Caco-2 (cell line): ENCODE results near the gene DGCR6. TPM values are rescaled to one million over a fixed set of nuclear protein-coding genes. Genes with fewer than 3 reads are reported as not detected.
"Not testable (repeated sequence)": the region's sequence is repeated elsewhere in the genome, so short reads cannot be mapped to it uniquely, and the experiment has no call there.

ENCODE experiments used
- BruUV-seq: library from RNA; stranded (reverse); fragments of 400-500 nt; replicated peaks from 2 replicates; lab custom pipeline; 2021; lab: Mats Ljungman, UMichigan
- CTCF ChIA-PET: fragments of 300-600 bp; sonication (Branson Sonifier 250); formaldehyde crosslinking; loops from one replicate; lab custom pipeline; 2022; ENCODE audit warnings: antibody characterized with exemption; lab: Charles Lee
- POLR2A ChIA-PET: fragments of 300-600 bp; sonication (Branson Sonifier 250); formaldehyde crosslinking; loops from one replicate; lab custom pipeline; 2022; ENCODE audit warnings: antibody characterized with exemption; lab: Charles Lee
- DNase-seq, 2 experiments: peaks; one replicate each; pipeline versions ENCODE4 v3.0.0 to v3.0.0-alpha.2; 2020 to 2022
- H3K27me3 ChIP-seq: replicated peaks from 2 replicates; pipeline ENCODE4 v1.6.0; 2011; ENCODE audit warnings: low read length; ENCODE audit not compliant: control insufficient read depth, insufficient read depth
- H3K36me3 ChIP-seq: 2 replicates; pipeline ENCODE4 v1.5.1; 2011; ENCODE audit warnings: low read length; ENCODE audit not compliant: control insufficient read depth, insufficient read depth
- H3K4me1 ChIP-seq: fragments of 250-450 bp; sonication (Bioruptor Pico); 2 replicates; pipeline ENCODE4 v1.5.1; 2020; ENCODE audit warnings: mild to moderate bottlenecking
- H3K4me3 ChIP-seq: 2 replicates; pipeline ENCODE4 v1.5.1; 2011; ENCODE audit warnings: low read depth, mild to moderate bottlenecking, control low read depth, low read length
- H3K9me3 ChIP-seq: fragments of 250-450 bp; sonication (Bioruptor Pico); 2 replicates; pipeline ENCODE4 v1.5.1; 2020; ENCODE audit warnings: mild to moderate bottlenecking, moderate library complexity
- H3K27ac Mint-ChIP-seq: one replicate; pipeline ENCODE4 v1.8.0; 2022; ENCODE audit warnings: mixed read lengths; ENCODE audit not compliant: unreplicated experiment
- H3K27me3 Mint-ChIP-seq: one replicate; pipeline ENCODE4 v1.8.0; 2022; ENCODE audit warnings: mixed read lengths; ENCODE audit not compliant: insufficient read depth, unreplicated experiment
- H3K36me3 Mint-ChIP-seq: one replicate; pipeline ENCODE4 v1.8.0; 2022; ENCODE audit warnings: mild to moderate bottlenecking, mixed read lengths; ENCODE audit not compliant: insufficient read depth, unreplicated experiment
- H3K4me1 Mint-ChIP-seq: one replicate; pipeline ENCODE4 v1.8.0; 2022; ENCODE audit warnings: low read depth, mixed read lengths; ENCODE audit not compliant: unreplicated experiment
- H3K4me3 Mint-ChIP-seq: one replicate; pipeline ENCODE4 v1.8.0; 2022; ENCODE audit warnings: mild to moderate bottlenecking, moderate library complexity, mixed read lengths; ENCODE audit not compliant: unreplicated experiment
- H3K9me3 Mint-ChIP-seq: one replicate; pipeline ENCODE4 v1.8.0; 2022; ENCODE audit warnings: mixed read lengths; ENCODE audit not compliant: unreplicated experiment
- intact Hi-C: fragments of 100-400 bp; cut with micrococcal nuclease; formaldehyde crosslinking; loops from one replicate; pipeline ENCODE4 v1.10.0; 2022; ENCODE audit not compliant: unreplicated experiment
- total RNA-seq: library from RNA; stranded (reverse); gene quantifications from 2 replicates; pipeline ENCODE4 v1.2.3, GENCODE V29; 2022

The DGCR6 gene
- total RNA-seq, 1 experiment from 2014 or later, result 5.9 TPM

DNA sequence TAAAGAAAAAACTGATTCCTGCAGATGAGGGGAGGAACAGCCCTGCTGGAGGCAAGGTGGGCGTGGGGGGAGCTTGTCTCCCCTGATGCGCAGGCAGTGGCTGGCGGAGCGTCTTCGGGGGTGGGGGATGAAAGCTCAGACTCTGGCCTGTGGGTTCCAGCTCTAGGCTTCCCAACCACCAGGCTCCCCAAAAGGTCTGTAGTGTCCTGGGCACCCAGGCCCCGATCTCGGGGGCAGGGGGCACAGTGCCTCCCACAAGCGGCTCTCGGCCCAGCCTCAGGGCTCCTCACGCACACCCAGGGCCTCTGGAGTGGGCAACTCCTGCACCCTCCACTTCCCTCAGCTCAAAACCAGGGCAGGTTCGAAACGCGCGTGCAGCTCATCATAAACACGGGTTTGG, 50.8 kb downstream of the DGCR6 start:
- H3K36me3 ChIP-seq, H3K27me3 ChIP-seq, H3K27me3 Mint-ChIP-seq, H3K9me3 ChIP-seq, H3K36me3 Mint-ChIP-seq, H3K4me1 Mint-ChIP-seq, H3K27ac Mint-ChIP-seq, H3K4me1 ChIP-seq, POLR2A ChIA-PET, H3K4me3 ChIP-seq, intact Hi-C loops, H3K9me3 Mint-ChIP-seq, H3K4me3 Mint-ChIP-seq, BruUV-seq: not testable (repeated sequence)
- CTCF ChIA-PET, result interaction anchor here (0.6 kb wide), 1 partner anchor 412 kb away, joined by 3 read pairs; no protein-coding TSS in a partner anchor
- peak in 1 of 2 experiments; percentile 22 for DNase-seq

GRCh38 chr22:18957621-18958320, 51.7 kb downstream of the DGCR6 start:
- H3K4me3 Mint-ChIP-seq, H3K36me3 ChIP-seq, H3K27ac Mint-ChIP-seq, H3K4me1 Mint-ChIP-seq, BruUV-seq, H3K9me3 Mint-ChIP-seq, CTCF ChIA-PET, H3K9me3 ChIP-seq, H3K36me3 Mint-ChIP-seq, intact Hi-C loops, H3K4me1 ChIP-seq, H3K27me3 ChIP-seq, H3K4me3 ChIP-seq, H3K27me3 Mint-ChIP-seq, POLR2A ChIA-PET: not testable (repeated sequence)
- DNase-seq, result peak in 1 of 2 experiments; percentile 22

DNA sequence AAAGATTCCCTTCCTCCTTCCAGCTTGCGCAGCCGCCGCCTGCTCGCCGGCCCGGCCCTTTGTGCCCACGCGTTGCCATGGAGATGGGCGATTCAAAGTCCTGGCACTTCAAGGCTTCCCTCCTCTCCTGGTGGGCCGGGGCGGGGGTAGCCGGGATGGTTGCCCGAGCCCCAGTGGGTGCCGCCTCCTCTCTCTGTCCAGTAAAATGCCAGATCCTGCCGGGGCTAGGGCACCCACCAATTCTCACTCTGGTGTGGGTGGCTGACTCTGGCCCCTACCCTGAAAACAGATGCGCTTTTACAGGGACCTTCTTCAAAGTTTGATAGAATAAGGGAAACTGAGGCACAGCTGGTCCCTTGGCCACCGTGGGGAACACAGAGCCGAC, 52.2 kb downstream of the DGCR6 start:
- intact Hi-C loops, H3K4me3 Mint-ChIP-seq, H3K27me3 Mint-ChIP-seq, H3K27ac Mint-ChIP-seq, H3K36me3 ChIP-seq, H3K4me1 Mint-ChIP-seq, POLR2A ChIA-PET, CTCF ChIA-PET, H3K4me1 ChIP-seq, H3K36me3 Mint-ChIP-seq, H3K27me3 ChIP-seq, DNase-seq, H3K4me3 ChIP-seq, BruUV-seq, H3K9me3 ChIP-seq, H3K9me3 Mint-ChIP-seq: not testable (repeated sequence)

GRCh38 chr22:18958738-18959137, 52.6 kb downstream of the DGCR6 start:
- H3K36me3 Mint-ChIP-seq, H3K4me1 Mint-ChIP-seq, H3K27me3 Mint-ChIP-seq, H3K9me3 ChIP-seq, H3K27me3 ChIP-seq, BruUV-seq, H3K4me3 Mint-ChIP-seq, H3K36me3 ChIP-seq, CTCF ChIA-PET, intact Hi-C loops, H3K4me3 ChIP-seq, H3K4me1 ChIP-seq, POLR2A ChIA-PET, H3K9me3 Mint-ChIP-seq, H3K27ac Mint-ChIP-seq: not testable (repeated sequence)
- peak in 1 of 2 experiments; percentile 26 for DNase-seq

- H3K9me3 ChIP-seq, H3K4me3 ChIP-seq, H3K36me3 Mint-ChIP-seq, H3K27me3 Mint-ChIP-seq, H3K9me3 Mint-ChIP-seq, DNase-seq, H3K4me3 Mint-ChIP-seq, H3K27ac Mint-ChIP-seq, H3K4me1 ChIP-seq, intact Hi-C loops, H3K27me3 ChIP-seq, BruUV-seq, H3K4me1 Mint-ChIP-seq, POLR2A ChIA-PET, CTCF ChIA-PET, H3K36me3 ChIP-seq: not testable (repeated sequence)
Observed at GRCh38 chr22:18959266-18959665, 53.1 kb downstream of the DGCR6 start.

- H3K4me3 Mint-ChIP-seq, H3K36me3 ChIP-seq, POLR2A ChIA-PET, BruUV-seq, H3K4me3 ChIP-seq, H3K27me3 Mint-ChIP-seq, intact Hi-C loops, H3K4me1 ChIP-seq, H3K27me3 ChIP-seq, H3K4me1 Mint-ChIP-seq, H3K9me3 ChIP-seq, CTCF ChIA-PET, H3K27ac Mint-ChIP-seq, H3K36me3 Mint-ChIP-seq, H3K9me3 Mint-ChIP-seq: not testable (repeated sequence)
- DNase-seq, result peak in 1 of 2 experiments; percentile 25
Observed at GRCh38 chr22:18959741-18960140, 53.6 kb downstream of the DGCR6 start.

- H3K4me1 ChIP-seq, intact Hi-C loops, H3K9me3 ChIP-seq, H3K4me3 Mint-ChIP-seq, H3K36me3 Mint-ChIP-seq, CTCF ChIA-PET, POLR2A ChIA-PET, BruUV-seq, H3K4me1 Mint-ChIP-seq, DNase-seq, H3K27me3 Mint-ChIP-seq, H3K36me3 ChIP-seq, H3K9me3 Mint-ChIP-seq, H3K27ac Mint-ChIP-seq, H3K27me3 ChIP-seq, H3K4me3 ChIP-seq: not testable (repeated sequence)
Observed at GRCh38 chr22:18960166-18960820, 54.2 kb downstream of the DGCR6 start.
